Measurements from ENCODE around the gene ZMYND10.
"Not testable (repeated sequence)": the region's sequence is repeated elsewhere in the genome, so short reads cannot be mapped to it uniquely, and the experiment has no call there.

The ZMYND10 gene

DNA sequence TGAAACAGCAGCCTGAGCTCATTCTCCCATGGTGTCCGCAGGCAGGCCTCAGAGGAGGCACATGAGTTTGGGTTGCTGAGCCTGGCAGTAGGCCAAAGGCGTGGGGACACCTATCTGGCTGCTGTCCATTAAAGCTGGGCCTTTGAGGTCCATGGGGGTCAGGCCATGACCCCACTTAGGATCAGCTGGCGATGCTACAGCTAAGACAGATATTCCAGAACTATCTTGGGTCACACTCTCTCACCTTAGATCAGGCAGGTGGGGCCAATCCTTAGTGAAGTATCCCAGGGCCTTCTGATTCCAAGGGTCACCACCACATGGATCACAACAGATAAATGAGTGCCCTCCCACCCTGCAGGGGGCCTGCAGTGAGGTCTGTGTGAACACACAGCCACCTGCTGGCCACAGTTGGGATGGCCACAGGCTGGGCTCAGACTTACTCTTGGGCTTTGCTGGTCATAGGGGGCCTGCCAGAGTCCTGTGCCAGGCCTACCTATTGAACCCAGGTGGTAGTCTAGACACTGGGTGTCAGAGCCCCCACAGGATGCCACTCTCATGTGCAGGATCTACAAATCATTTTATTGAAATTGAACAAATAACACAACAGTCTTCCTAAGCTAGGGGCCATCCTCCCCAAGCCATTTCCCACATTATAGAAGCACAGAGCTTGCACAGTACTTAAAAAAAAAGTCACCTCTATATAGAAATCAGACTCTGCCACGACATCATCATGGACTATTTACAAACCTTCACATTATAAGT lies 21.0 kb downstream of the ZMYND10 start:
- peak; percentile 85 for DNase-seq

DNA sequence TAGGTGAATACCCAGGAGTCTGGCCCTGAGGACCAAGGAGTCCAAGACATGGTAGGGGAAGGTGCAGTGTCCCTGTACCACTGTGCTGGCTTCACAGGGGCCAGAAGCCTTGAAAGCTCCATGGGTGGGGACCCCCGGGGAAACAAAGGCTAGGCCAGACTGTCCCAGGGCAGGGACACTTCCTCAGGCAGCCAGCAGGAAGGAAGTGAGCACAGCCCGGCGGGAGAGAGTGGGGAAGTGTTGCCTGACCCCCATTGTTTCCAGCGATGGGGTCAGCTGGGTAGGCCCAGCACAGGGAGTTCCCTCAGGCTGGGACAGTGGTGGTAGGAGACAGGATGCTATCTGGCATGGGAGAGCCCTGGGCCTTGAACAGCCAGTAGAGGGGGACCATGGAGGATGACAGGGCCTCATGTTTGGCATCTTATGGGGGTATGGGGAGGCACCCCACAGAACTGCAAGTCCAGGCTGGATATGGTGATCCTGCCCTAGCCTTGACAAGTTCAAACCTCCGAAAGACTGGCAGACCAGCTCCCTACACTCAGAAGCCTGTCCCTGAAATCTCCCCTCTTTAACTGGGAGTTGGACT lies 21.8 kb downstream of the ZMYND10 start:
- no peak for DNase-seq

- DNase-seq: no peak
Observed at GRCh38 chr3:50323092-50323600, 22.4 kb downstream of the ZMYND10 start.

- DNase-seq: no peak
Observed at GRCh38 chr3:50322386-50323091, 23.0 kb downstream of the ZMYND10 start, which contains the start of gene HYAL2. TSS of gene HYAL2 (minus strand) at chr3:50322745. CDS start at chr3:50320489, 2,256 bp downstream.

- DNase-seq: no peak
Observed at GRCh38 chr3:50322115-50322385, 23.5 kb downstream of the ZMYND10 start.

DNA sequence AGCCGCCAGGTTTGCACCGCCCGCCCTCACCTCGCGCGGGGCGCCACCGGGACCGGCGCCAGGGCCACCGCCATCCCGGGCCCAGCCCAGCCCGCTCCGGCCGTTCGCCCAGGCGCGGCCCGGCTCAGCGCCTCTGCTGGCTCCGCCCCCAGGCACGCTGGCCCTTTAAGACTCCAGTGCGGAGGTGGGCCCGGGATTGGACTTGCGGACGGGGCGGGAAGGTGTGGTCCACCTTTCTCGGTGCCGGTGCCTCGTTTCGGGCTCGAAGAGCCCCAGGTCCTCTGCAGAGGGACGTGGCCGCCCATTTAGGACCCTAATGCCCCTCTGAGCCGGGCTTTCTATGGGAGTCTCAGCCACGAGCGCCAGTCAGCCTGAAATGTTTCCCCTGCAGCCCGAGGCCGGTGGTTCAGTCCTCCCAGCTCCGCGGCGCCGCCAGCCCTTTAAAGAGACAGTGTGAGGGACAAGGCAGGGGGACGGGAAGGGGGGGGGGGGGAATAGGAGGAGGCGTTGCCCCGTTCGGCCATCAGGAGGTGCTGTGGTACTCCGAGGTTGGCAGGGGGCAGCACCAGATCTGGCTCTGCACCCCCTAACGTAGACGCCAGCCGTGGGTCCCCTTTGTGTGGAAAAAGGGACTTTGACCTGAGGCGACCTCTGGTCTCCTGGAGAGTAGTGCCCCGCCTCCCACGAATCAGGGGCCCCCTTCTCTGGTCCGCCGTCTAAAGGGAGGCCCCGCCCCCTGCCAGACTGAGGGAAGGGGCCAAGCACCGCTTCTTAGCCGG lies 24.0 kb downstream of the ZMYND10 start:
- peak; percentile 96 for DNase-seq

- no peak for DNase-seq
Observed at GRCh38 chr3:50320853-50321335, 24.6 kb downstream of the ZMYND10 start.

GRCh38 chr3:50319894-50320625 lies 25.5 kb downstream of the ZMYND10 start:
- no peak for DNase-seq

DNA sequence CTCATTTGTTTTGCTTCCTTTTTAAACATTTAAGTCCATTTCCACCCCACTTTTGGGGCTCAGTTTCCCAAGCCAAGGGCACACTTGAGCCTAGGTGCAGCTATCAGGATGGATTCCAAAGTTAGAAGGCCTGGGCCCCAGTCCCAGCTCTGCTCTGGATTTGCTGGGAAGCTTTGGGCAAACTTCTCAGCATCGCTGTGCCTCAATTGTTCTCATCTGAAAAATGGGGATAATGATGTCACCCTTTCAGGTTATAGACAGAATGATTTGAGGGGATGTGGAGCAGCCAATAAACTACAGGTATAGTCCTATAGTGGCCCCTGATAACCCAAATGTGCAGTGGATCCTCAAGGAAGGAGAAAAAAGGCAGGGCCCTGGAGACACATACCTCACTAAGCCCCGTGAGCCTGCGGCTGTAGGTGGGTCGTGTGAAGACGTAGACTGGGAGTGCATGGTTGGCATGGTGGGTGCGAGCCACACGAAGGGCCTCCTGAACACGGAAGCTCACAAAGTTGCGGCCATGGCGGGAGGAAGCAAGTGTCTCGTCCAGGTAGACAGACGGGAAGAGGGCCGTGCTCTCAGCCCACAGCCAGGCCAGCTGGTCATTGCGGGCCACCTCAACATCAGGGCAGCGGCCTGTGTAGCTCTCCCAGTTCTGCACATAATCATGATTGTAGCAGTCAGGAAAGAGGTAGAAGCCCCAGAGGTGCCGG lies 26.2 kb downstream of the ZMYND10 start:
- DNase-seq: no peak

DNA sequence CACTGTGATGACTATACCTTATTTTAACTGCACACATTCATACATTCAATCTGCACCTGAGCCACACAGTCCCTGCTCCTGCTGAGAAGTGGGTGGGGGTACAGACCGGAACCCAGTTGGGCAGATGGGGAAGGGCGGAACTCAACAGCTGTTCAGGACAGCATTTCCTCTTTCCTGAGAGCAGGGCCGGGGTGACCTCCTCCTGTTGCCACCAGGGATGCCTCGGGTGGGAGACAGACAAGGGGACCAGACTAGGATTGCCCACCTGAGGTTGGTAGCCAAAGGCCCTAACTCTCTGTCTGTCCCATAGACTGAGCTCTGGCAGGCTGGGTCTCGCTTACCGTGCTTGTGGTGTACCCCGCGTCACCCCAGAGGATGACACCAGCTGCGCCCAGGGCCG lies 26.9 kb downstream of the ZMYND10 start:
- DNase-seq: no peak

GRCh38 chr3:50318163-50318562 lies 27.4 kb downstream of the ZMYND10 start:
- no peak for DNase-seq

DNA sequence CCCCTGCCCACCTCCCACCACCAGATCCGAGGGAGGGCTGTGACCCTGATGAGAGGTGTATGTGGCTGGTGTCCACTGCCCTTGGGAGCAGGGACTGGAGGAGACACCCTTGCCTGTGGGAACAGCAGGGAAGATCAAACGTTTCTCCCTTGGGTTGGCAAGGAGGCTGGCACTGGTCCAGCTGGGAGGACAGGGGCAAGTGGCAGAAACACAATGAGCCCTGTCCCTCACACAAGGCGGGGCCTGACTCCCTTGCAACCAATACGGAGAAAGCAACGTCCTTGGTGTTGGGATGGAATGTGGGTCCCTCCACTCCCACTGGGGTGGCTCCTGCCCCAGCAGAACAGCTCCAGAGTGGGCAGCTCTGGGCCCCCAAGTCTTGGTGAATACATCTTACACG lies 28.2 kb downstream of the ZMYND10 start:
- no peak for DNase-seq

DNA sequence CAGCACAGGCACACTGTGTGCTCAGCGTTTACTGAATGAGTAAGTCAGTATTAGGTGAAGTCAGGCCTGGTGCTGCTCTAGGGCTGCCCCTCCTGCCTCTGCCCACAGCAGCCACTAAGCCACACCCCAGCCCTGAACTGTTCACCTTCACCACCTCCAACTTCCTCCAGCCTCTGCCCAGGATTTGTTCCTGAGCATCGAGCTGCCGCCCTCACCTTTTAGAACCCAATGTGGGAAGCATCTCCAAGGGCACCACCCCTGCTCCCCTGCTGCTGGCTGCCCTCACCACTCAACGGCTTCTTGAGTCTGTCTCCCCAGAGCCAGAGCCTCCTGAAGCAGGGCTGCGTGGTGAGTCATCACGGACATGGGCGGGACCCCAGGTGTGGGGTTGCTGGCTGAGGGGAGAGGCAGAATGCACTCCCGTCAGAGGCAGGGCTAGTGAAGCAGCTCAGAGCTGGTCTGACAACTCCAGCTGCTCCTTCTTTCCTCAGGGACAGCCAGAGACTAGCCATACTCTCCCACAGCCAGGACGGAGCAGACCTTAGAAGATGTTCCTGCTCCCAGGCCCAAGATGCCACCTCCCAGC lies 28.8 kb downstream of the ZMYND10 start:
- peak; percentile 81 for DNase-seq

DNA sequence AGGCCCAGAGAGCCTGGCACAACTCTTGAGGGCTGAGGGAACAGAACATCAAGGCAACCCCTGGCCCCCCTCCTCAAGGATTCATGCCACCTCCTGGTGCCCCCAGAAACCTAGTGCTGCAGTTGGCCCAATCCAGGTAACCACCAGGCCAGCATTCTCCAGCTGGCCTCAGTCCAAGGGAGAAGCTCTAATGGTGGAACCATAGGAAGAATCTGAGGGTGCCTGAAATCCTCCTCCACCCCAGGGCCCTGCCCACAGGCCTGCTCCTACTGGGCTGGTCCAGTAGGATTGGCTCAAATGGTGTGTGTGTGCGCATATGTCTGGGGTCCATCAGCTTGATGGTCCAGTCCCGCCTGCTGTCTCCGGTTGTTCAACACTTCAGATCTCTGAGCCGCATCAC lies 30.7 kb downstream of the ZMYND10 start:
- no peak for DNase-seq

- DNase-seq: no peak
Observed at GRCh38 chr3:50314342-50314741, 31.2 kb downstream of the ZMYND10 start.

DNA sequence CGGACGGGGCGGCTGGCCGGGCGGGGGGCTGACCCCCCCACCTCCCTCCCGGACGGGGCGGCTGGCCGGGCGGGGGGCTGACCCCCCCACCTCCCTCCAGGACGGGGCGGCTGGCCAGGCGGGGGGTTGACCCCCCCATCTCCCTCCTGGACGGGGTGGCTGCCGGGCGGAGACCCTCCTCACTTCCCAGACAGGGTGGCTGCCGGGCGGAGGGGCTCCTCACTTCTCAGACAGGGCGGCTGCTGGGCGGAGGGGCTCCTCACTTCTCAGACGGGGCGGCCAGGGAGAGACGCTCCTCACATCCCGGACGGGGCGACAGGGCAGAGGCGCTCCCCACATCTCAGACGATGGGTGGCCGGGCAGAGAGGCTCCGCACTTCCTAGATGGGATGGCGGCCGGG lies 33.5 kb downstream of the ZMYND10 start:
- not testable (repeated sequence) for DNase-seq

DNA sequence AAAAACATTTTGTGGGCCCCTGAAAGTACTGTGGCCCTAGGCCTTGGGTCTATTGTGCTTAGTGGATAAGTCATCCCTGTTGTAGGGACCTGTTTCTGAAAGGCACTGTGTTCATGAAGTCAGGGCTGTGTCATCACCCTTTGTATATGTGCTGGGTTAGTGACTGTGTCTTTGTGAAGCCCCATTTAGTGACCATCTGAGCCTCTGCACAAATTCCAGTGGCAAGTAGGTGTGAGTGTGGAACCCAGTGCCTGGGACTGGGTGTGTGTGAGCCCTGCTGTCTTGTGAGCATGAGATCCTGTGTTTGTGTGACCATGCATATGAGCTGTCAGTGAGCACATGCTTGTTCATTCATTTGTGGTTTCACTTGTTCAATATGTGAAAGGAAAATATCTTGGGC lies 40.9 kb downstream of the ZMYND10 start:
- DNase-seq: no peak

DNA sequence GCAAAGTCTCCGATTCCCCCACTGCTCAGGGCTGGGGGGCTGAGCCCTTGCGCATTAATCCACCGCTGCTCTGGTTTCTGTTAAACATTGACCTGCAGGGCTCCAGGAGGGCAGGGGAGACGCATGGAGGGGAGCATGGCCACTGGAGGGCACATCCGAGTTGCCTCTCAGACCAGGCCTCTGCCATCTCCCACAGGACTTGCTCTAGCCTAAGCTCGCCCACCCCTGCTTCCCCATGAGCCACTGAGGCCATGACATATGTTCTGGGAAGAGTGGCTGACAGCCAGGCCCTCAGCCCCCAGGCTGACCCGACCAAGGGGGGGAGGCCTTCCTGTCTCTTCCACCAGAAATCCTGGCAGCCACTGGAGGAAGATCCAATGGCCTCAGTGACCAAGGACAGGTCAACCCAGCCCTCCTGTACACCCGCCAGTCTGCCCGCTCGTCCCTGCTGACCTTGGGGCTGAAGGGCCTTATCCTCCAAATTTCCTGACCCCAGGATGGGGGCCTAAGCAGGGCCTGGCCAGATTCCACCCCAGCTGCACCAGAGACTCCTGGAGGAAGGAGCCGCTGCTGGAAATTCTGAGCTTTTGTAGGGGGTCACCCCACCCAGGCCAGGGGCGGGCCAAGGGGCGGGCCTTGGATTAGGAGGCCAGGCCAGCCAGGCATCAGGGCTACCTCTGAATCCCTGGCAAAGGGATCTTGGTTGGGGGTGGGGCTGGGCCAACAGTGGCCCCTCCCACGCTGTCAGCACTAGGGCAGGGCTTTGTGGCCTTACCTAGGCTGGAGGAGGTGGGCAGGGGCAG lies 42.3 kb downstream of the ZMYND10 start, which contains the start of gene HYAL1:
HYAL1 (minus strand) TSS at position 562 of the 803 bp plus-strand sequence. CDS start 618 bp downstream, outside the sequence.
- no peak for DNase-seq

GRCh38 chr3:50302095-50303012 lies 43.2 kb downstream of the ZMYND10 start:
- DNase-seq: no peak

Data from activated CD8-positive, alpha-beta memory T cell treated with anti-CD3 and anti-CD28 coated beads for 24 hours (primary cell).